Stomach (tissue), 4 donors: ENCODE measurements around the gene EIF1B.

Source experiments
- CTCF ChIP-seq, 7 experiments: fragments of 450-650 bp in 4 of 7; fragments of 200-600 bp in 3 of 7; sonication (generic) in 3 of 7; IDR thresholded peaks; one replicate each; pipeline ENCODE4 v1.5.1; 2016 to 2019; ENCODE audit warnings: antibody characterized with exemption in 7 of 7, control low read depth in 2 of 7, mild to moderate bottlenecking in 1 of 7
- EP300 ChIP-seq: sonication (generic); formaldehyde crosslinking; IDR thresholded peaks from one replicate; pipeline ENCODE4 v1.6.1; 2017; ENCODE audit warnings: antibody characterized with exemption
- POLR2A ChIP-seq, 4 donors: fragments of 450-650 bp; IDR thresholded peaks; one replicate each; pipeline ENCODE4 v1.6.1; 2016; ENCODE audit warnings: antibody characterized with exemption in 4 of 4, control low read depth in 2 of 4, mild to moderate bottlenecking in 1 of 4, moderate library complexity in 1 of 4

- TF ChIP-seq CTCF (IDR thresholded peaks at IDR 0.05) (no peak), EP300 (no peak), POLR2A (IDR thresholded peaks at IDR 0.05) (no peak)
Measured at GRCh38 chr3:40265181-40265580, 44.3 kb upstream of the EIF1B start.
